ENCODE data around the gene BEST4. TPM values are rescaled to one million over a fixed set of nuclear protein-coding genes. Genes with fewer than 3 reads are reported as not detected.

The BEST4 gene
- total RNA-seq, 1 donor from 2014 or later = 0.32 TPM

Other genes with a start within 250 kb of the BEST4 start
- 3.3 and 3.8 TPM in 2 replicates for gene TMEM53, start 113.7 kb downstream of the BEST4 start, total RNA-seq
- 35.7 and 39.3 TPM in 2 replicates for gene ARMH1, start 113.5 kb downstream of the BEST4 start, total RNA-seq
- not detected in 2 replicates for gene RNU5D-1, start 57.0 kb downstream of the BEST4 start, total RNA-seq
- 70.5 and 74.9 TPM in 2 replicates for gene KIF2C, start 48.3 kb downstream of the BEST4 start, total RNA-seq
- gene RPS8, start 12.6 kb downstream of the BEST4 start, total RNA-seq = 1,696 and 1,713 TPM in 2 replicates
- gene PLK3, start 12.2 kb upstream of the BEST4 start, total RNA-seq = 92.2 and 93.2 TPM in 2 replicates
- gene DYNLT4, start 19.2 kb upstream of the BEST4 start, total RNA-seq = 0.46 and 0.49 TPM in 2 replicates
- 11.9 and 15.0 TPM in 2 replicates for gene BTBD19, start 20.4 kb upstream of the BEST4 start, total RNA-seq
- gene PTCH2, start 55.1 kb upstream of the BEST4 start, total RNA-seq = 0.98 and 1.3 TPM in 2 replicates
- 26.6 and 31.6 TPM in 2 replicates for gene EIF2B3, start 198.4 kb upstream of the BEST4 start, total RNA-seq
- gene HECTD3, start 223.2 kb upstream of the BEST4 start, total RNA-seq = 44.6 and 45.6 TPM in 2 replicates
- gene UROD, start 224.1 kb upstream of the BEST4 start, total RNA-seq = 71.1 and 75.2 TPM in 2 replicates